Suppressor macrophage treated with lipopolysaccharide for 4 hours (primary cell): ENCODE measurements around the gene ZNF140.

Experiments used
- DNase-seq: peaks from one replicate; pipeline ENCODE4 v3.0.0-alpha.2; 2020

The ZNF140 gene

DNA sequence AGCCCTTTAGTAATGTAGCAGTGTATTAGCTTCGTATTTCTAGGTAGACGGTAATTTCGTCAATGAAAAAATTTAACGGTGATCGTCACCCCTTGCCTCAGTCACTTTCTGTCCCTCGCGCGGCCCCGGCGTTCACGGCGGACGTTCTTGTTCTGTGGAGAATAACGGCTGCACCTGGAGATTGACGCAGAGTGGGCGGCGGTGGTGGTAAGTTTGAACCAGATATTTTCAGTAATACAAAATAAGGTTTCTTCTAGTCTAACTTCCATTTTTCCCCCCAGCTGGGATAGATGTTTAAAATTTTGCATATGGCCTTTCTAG, 50.0 kb downstream of the ZNF140 start:
- DNase-seq: peak; percentile 9

DNA sequence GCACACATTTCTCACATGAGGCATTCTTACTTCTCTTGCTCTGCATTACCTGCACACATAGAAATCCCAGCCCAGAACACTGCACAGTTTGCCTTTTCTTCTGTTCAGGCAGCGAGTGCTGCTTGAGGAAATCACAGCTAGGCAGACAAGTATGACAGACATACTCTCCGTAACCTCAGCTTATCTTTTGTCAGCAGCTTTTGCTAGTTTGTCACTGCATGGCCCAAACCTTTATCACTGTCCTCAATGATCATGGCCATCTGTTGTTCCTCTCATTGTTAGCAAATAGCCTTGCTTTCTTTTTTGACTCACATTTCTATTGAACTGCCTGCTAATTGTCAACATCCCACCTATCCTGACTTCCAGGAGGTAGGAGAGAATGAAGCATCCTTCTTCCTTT, 55.0 kb downstream of the ZNF140 start:
- DNase-seq: no peak

GRCh38 chr12:133145981-133146380, 65.3 kb downstream of the ZNF140 start:
- DNase-seq: no peak

DNA sequence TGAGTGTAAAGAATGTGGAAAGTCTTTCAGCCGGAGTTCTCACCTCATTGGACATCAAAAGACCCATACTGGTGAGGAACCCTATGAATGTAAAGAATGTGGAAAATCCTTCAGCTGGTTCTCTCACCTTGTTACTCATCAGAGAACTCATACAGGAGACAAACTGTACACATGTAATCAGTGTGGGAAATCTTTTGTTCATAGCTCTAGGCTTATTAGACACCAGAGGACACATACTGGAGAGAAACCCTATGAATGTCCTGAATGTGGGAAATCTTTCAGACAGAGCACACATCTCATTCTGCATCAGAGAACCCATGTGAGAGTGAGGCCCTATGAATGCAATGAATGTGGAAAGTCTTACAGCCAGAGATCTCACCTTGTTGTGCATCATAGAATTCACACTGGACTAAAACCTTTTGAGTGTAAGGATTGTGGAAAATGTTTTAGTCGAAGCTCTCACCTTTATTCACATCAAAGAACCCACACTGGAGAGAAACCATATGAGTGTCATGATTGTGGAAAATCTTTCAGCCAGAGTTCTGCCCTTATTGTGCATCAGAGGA, 75.5 kb downstream of the ZNF140 start:
- DNase-seq: no peak
